WI38 (cell line): Measurements from ENCODE around the gene EGFR.

ENCODE experiments used
- H3K4me3 ChIP-seq: 2 replicates; pipeline ENCODE4 v1.5.1; 2011; ENCODE audit warnings: low read depth, mild to moderate bottlenecking, control low read depth, low read length
- CTCF ChIP-seq: IDR thresholded peaks from 2 replicates; pipeline ENCODE4 v1.5.1; 2012; ENCODE audit warnings: low read depth, mild to moderate bottlenecking, control low read depth, low read length

Gene EGFR

DNA sequence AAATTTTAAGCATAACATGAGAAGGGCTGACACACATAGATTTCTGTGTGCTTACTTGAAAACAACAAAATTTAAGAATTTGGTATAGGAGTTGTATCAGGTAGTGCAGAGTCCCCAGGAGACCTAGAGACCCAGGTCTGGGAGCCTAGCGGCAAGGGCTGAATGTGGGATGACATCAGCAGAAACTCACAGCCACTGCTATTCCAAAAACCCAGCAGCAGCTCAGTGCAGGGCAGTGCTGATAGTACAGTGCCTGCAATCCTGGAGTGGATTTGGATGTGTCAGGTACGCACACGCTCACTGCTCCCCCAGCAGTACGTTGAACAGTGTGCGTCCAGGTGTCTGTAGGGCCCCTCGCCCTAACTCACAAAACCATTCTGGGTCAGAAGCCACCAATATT is 87.1 kb downstream of the EGFR start:
- no peak for TF ChIP-seq CTCF
- no peak overlapping the region for H3K4me3 ChIP-seq

DNA sequence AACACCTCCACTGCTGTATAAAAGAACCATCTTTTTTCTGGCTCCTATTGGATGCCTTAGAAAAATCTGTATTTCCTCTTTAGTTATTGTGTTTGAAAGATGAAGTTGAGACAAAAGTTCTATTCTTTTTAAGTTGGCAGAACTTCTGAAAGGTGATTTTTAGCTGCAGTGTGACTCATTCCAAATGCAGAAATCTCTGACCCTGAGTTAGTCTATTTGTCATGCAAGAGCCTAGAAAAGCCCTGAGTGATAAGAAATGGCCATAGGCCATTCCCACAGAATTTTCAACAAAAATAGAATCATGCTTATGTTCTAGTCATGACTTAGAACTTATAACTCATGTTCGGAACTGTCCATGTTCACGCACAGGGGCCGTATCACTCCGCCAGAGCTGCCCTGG is 89.1 kb downstream of the EGFR start:
- H3K4me3 ChIP-seq, result no peak overlapping the region
- TF ChIP-seq CTCF, result no peak

GRCh38 chr7:55108401-55108800 is 89.6 kb downstream of the EGFR start:
- H3K4me3 ChIP-seq, result no peak overlapping the region
- no peak for TF ChIP-seq CTCF

- TF ChIP-seq CTCF, result no peak
Measured at GRCh38 chr7:55108818-55109217, 90.0 kb downstream of the EGFR start.

GRCh38 chr7:55109404-55110167 is 90.8 kb downstream of the EGFR start:
- no peak overlapping the region for H3K4me3 ChIP-seq
- no peak for TF ChIP-seq CTCF

More at GRCh38 chr7:55108818-55109217, 90.0 kb downstream of the EGFR start:
- H3K4me3 ChIP-seq, result no peak overlapping the region

- TF ChIP-seq CTCF, result no peak
Measured at GRCh38 chr7:55110282-55110992, 91.6 kb downstream of the EGFR start.

DNA sequence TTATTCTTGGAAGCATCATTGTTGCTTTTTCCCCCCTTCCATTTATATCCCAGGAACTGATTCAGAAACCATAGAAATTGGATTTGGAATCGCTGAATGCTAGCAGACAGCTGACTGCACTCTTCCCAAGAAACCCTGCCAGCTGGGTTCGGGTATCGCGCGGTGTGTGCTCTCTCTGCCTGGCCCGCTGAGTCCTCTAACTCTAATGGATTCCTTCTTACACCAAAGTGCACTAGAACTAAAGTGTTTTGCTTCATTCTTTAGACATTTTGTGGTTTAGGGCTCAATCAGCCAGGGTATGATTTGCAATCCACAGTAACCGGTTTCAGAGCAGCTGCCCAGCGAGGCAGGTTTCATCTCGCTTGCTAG is 92.2 kb downstream of the EGFR start:
- peak overlapping the region; percentile 42 for H3K4me3 ChIP-seq
- no peak for TF ChIP-seq CTCF

More at GRCh38 chr7:55110282-55110992, 91.6 kb downstream of the EGFR start:
- H3K4me3 ChIP-seq, result peak overlapping the region; percentile 42
